HEK293 (cell line): ENCODE results near the gene PLPPR1.

ENCODE experiments used
- BCL11A ChIP-seq: fragments of 450-650 bp; formaldehyde crosslinking; IDR thresholded peaks from 2 replicates; pipeline ENCODE4 v1.5.1; 2016; ENCODE audit warnings: low read depth, missing biosample characterization, missing genetic modification characterization
- HOXA7 ChIP-seq: sonication (generic); formaldehyde crosslinking; IDR thresholded peaks from 2 replicates; pipeline ENCODE4 v1.8.1; 2022; ENCODE audit warnings: missing genetic modification reagents, borderline replicate concordance
- MZF1 ChIP-seq: fragments of 450-650 bp; formaldehyde crosslinking; IDR thresholded peaks from 2 replicates; pipeline ENCODE4 v1.5.1; 2017; ENCODE audit warnings: missing biosample characterization, missing genetic modification characterization, borderline replicate concordance
- TCF7L2 ChIP-seq: IDR thresholded peaks from 2 replicates; pipeline ENCODE4 v1.6.1; 2011; ENCODE audit warnings: low read depth, mild to moderate bottlenecking, inconsistent platforms, low read length, moderate library complexity, borderline replicate concordance
- ZBTB8A ChIP-seq: fragments of 450-650 bp; formaldehyde crosslinking; IDR thresholded peaks from 2 replicates; pipeline ENCODE4 v1.5.1; 2016; ENCODE audit warnings: missing biosample characterization, missing genetic modification characterization
- ZNF112 ChIP-seq: fragments of 450-650 bp; formaldehyde crosslinking; IDR thresholded peaks from 2 replicates; pipeline ENCODE4 v1.5.0; 2017; ENCODE audit warnings: missing biosample characterization, missing genetic modification characterization
- ZNF544 ChIP-seq: fragments of 450-650 bp; formaldehyde crosslinking; IDR thresholded peaks from 2 replicates; pipeline ENCODE4 v1.5.0; 2017; ENCODE audit warnings: missing biosample characterization, missing genetic modification characterization
- ZNF560 ChIP-seq: fragments of 450-650 bp; formaldehyde crosslinking; IDR thresholded peaks from 2 replicates; pipeline ENCODE4 v1.5.1; 2017; ENCODE audit warnings: missing biosample characterization, missing genetic modification characterization, borderline replicate concordance
- ZNF610 ChIP-seq: fragments of 450-650 bp; formaldehyde crosslinking; IDR thresholded peaks from 2 replicates; pipeline ENCODE4 v1.5.1; 2016; ENCODE audit warnings: missing biosample characterization, missing genetic modification characterization, borderline replicate concordance
- ZNF629 ChIP-seq: fragments of 450-650 bp; formaldehyde crosslinking; IDR thresholded peaks from 2 replicates; pipeline ENCODE4 v1.5.1; 2017; ENCODE audit warnings: missing biosample characterization, missing genetic modification characterization
- ZNF660 ChIP-seq: fragments of 450-650 bp; IDR thresholded peaks from 2 replicates; pipeline ENCODE4 v1.5.1; 2018; ENCODE audit warnings: missing biosample characterization, mild to moderate bottlenecking, missing genetic modification characterization
- TF ChIP-seq, protein P1 (sequence below): fragments of 450-650 bp; formaldehyde crosslinking; IDR thresholded peaks from 2 replicates; pipeline ENCODE4 v1.5.1; 2016; ENCODE audit warnings: missing biosample characterization, missing genetic modification characterization
- TF ChIP-seq, protein P2 (sequence below): fragments of 450-650 bp; formaldehyde crosslinking; IDR thresholded peaks from 2 replicates; pipeline ENCODE4 v1.5.1; 2016; ENCODE audit warnings: missing biosample characterization, missing genetic modification characterization
- TF ChIP-seq, protein P3 (sequence below): fragments of 450-650 bp; formaldehyde crosslinking; IDR thresholded peaks from 2 replicates; pipeline ENCODE4 v1.5.1; 2016; ENCODE audit warnings: missing biosample characterization, missing genetic modification characterization

DNA sequence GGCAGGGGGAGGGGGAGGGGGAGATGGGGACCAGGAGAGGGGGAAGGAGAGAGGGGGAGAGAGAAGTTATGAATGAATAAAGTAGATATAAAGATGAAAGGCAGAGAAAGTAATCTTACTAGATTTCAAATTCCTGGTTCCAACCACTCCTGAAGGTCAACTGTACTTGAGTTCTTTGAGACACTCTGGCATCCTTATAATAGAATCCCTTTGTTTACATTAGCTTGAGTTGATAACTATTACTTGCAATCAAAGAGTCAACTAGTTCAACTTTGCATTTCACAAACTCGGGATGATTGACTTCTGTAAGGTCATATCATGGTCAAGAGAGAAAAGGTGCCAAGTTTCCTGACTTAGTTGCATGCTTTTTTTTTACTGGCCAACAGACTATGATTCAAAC is 314.1 kb downstream of the PLPPR1 start:
- TF ChIP-seq, protein P1, sequence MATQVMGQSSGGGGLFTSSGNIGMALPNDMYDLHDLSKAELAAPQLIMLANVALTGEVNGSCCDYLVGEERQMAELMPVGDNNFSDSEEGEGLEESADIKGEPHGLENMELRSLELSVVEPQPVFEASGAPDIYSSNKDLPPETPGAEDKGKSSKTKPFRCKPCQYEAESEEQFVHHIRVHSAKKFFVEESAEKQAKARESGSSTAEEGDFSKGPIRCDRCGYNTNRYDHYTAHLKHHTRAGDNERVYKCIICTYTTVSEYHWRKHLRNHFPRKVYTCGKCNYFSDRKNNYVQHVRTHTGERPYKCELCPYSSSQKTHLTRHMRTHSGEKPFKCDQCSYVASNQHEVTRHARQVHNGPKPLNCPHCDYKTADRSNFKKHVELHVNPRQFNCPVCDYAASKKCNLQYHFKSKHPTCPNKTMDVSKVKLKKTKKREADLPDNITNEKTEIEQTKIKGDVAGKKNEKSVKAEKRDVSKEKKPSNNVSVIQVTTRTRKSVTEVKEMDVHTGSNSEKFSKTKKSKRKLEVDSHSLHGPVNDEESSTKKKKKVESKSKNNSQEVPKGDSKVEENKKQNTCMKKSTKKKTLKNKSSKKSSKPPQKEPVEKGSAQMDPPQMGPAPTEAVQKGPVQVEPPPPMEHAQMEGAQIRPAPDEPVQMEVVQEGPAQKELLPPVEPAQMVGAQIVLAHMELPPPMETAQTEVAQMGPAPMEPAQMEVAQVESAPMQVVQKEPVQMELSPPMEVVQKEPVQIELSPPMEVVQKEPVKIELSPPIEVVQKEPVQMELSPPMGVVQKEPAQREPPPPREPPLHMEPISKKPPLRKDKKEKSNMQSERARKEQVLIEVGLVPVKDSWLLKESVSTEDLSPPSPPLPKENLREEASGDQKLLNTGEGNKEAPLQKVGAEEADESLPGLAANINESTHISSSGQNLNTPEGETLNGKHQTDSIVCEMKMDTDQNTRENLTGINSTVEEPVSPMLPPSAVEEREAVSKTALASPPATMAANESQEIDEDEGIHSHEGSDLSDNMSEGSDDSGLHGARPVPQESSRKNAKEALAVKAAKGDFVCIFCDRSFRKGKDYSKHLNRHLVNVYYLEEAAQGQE (tag by site-specific recombination) = no peak
- TF ChIP-seq, protein P2, sequence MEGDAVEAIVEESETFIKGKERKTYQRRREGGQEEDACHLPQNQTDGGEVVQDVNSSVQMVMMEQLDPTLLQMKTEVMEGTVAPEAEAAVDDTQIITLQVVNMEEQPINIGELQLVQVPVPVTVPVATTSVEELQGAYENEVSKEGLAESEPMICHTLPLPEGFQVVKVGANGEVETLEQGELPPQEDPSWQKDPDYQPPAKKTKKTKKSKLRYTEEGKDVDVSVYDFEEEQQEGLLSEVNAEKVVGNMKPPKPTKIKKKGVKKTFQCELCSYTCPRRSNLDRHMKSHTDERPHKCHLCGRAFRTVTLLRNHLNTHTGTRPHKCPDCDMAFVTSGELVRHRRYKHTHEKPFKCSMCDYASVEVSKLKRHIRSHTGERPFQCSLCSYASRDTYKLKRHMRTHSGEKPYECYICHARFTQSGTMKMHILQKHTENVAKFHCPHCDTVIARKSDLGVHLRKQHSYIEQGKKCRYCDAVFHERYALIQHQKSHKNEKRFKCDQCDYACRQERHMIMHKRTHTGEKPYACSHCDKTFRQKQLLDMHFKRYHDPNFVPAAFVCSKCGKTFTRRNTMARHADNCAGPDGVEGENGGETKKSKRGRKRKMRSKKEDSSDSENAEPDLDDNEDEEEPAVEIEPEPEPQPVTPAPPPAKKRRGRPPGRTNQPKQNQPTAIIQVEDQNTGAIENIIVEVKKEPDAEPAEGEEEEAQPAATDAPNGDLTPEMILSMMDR = no peak
- no peak for TF ChIP-seq ZNF544 (tag by site-specific recombination)
- TF ChIP-seq, protein P3, sequence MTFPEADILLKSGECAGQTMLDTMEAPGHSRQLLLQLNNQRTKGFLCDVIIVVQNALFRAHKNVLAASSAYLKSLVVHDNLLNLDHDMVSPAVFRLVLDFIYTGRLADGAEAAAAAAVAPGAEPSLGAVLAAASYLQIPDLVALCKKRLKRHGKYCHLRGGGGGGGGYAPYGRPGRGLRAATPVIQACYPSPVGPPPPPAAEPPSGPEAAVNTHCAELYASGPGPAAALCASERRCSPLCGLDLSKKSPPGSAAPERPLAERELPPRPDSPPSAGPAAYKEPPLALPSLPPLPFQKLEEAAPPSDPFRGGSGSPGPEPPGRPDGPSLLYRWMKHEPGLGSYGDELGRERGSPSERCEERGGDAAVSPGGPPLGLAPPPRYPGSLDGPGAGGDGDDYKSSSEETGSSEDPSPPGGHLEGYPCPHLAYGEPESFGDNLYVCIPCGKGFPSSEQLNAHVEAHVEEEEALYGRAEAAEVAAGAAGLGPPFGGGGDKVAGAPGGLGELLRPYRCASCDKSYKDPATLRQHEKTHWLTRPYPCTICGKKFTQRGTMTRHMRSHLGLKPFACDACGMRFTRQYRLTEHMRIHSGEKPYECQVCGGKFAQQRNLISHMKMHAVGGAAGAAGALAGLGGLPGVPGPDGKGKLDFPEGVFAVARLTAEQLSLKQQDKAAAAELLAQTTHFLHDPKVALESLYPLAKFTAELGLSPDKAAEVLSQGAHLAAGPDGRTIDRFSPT (tag by site-specific recombination) = no peak
- no peak for TF ChIP-seq ZBTB8A (tag by site-specific recombination)
- no peak for TF ChIP-seq ZNF610 (tag by site-specific recombination)
- TF ChIP-seq ZNF112 (tag by site-specific recombination) = no peak
- TF ChIP-seq HOXA7 (CRISPR knock-in tag) = no peak
- no peak for TF ChIP-seq ZNF560 (tag by site-specific recombination)
- TF ChIP-seq BCL11A (tag by site-specific recombination) = no peak
- no peak for TF ChIP-seq ZNF660 (tag by site-specific recombination)
- TF ChIP-seq ZNF629 (tag by site-specific recombination) = no peak
- TF ChIP-seq MZF1 (tag by site-specific recombination) = no peak
- no peak for TF ChIP-seq TCF7L2
